ENCODE data around the gene ADGRA3. TPM values are rescaled to one million over a fixed set of nuclear protein-coding genes. Genes with fewer than 3 reads are reported as not detected.

The ADGRA3 gene
- total and polyA plus RNA-seq, 8 donors = 13.4 to 27.4 (median 17.6) TPM

DNA sequence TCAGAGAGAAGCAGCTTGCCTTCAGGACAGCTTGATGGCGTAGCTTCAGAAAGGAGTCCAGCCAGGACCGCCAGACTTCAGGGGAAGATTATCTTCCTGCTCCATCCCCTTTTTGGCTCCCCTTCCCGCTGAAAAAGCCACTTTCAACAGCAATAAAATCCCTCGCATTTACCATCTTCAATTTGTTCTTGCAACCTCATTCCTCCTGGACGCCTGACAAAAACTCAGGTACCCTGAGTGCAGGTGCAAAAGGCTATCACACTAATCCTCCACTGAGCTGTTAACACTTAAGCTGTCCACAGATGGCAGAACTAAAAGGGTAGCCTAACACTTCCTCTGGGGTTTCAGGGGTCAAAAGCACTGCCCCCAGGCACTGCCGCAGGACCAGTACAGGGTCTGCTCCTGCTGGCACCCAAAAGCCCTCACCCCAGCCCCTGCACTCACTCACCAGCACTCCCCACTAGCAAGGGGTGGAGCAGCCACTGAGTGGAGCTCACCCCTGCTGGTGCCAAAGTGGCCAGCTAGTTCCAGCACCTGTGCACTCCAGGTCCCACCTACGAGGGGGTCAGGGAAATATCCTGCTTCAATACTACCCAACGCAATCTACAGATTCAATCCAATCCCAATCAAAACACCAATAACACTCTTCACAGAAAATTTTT, 145.8 kb downstream of the ADGRA3 start:
- DNase-seq (no peak), FAIRE-seq (no peak), ATAC-seq (no peak)
- Histone ChIP-seq H3K9me3 (no peaks in the 10 kb centered on the region), H3K4me3 (no peak overlapping the region), H3K36me3 (no peaks in the 10 kb centered on the region), H3K4me1 (no peaks in the 10 kb centered on the region), H3K27ac (no peak overlapping the region), H3K27me3 (no peaks in the 10 kb centered on the region)
- intact Hi-C loops (cut with DNase I) = no loop called here
- TF ChIP-seq, protein P1, sequence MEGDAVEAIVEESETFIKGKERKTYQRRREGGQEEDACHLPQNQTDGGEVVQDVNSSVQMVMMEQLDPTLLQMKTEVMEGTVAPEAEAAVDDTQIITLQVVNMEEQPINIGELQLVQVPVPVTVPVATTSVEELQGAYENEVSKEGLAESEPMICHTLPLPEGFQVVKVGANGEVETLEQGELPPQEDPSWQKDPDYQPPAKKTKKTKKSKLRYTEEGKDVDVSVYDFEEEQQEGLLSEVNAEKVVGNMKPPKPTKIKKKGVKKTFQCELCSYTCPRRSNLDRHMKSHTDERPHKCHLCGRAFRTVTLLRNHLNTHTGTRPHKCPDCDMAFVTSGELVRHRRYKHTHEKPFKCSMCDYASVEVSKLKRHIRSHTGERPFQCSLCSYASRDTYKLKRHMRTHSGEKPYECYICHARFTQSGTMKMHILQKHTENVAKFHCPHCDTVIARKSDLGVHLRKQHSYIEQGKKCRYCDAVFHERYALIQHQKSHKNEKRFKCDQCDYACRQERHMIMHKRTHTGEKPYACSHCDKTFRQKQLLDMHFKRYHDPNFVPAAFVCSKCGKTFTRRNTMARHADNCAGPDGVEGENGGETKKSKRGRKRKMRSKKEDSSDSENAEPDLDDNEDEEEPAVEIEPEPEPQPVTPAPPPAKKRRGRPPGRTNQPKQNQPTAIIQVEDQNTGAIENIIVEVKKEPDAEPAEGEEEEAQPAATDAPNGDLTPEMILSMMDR (IDR thresholded peaks at IDR 0.05) = no peak
- 88 to 90% methylated on average over 8 of the region's 8 CpGs for WGBS, 2 donors

DNA sequence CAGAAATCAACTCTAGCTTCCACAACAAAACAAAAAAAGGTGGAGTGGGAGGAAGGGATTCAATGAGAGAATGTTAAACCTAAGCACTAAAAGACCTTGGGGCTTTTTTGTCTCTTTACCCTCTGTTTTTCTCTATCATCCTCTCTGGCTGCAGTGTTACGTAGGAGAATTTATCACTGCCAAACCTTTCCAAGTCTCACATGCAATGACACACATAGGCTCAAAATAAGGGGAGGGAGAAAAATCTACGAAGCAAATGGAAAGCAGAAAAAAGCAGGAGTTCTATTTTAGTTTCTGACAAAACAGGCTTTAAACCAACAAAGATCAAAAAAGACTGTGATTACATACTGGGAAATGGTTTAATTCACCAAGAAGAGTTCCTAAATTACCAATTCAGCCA, 152.1 kb downstream of the ADGRA3 start:
- FAIRE-seq (no peak), ATAC-seq (no peak), DNase-seq (no peak)
- TF ChIP-seq, protein P1 (IDR thresholded peaks at IDR 0.05) = no peak
- no peaks in the 10 kb centered on the region for H3K9me3 ChIP-seq
- H3K4me3 ChIP-seq = no peak overlapping the region
- H3K4me1 ChIP-seq = no peaks in the 10 kb centered on the region
- WGBS, 2 donors = 87 to 95% methylated on average over 2 of the region's 2 CpGs
- H3K27ac ChIP-seq = no peak overlapping the region
- H3K36me3 ChIP-seq = no peaks in the 10 kb centered on the region
- intact Hi-C loops (cut with DNase I) = no loop called here
- no peaks in the 10 kb centered on the region for H3K27me3 ChIP-seq

DNA sequence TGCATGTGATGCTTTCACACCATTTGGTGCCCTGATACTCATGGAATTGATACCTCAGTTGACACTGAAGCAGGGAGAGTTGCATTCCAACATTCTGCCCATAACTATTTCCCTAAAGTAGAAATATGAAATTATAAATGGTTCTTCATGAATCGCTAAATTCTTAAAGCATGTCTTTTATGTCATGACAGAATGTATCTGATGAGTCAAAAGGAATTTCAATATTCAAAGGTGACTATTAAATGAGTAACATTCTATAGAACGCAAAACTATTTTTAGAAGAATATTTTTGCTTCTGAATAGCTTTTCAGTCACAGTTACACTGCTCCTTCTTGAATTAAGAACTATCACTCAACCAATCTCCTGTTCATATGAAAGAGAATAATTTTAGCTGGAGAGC, 152.8 kb downstream of the ADGRA3 start:
- TF ChIP-seq, protein P1 (IDR thresholded peaks at IDR 0.05) = no peak
- no peak for ATAC-seq
- Histone ChIP-seq H3K27me3 (no peaks in the 10 kb centered on the region), H3K4me3 (no peak overlapping the region), H3K4me1 (no peaks in the 10 kb centered on the region), H3K27ac (no peak overlapping the region), H3K36me3 (no peaks in the 10 kb centered on the region), H3K9me3 (no peaks in the 10 kb centered on the region)
- intact Hi-C loops (cut with DNase I) = no loop called here
- no peak for FAIRE-seq
- WGBS, 2 donors = 46 to 93% methylated on average over 2 of the region's 2 CpGs
- DNase-seq = no peak

DNA sequence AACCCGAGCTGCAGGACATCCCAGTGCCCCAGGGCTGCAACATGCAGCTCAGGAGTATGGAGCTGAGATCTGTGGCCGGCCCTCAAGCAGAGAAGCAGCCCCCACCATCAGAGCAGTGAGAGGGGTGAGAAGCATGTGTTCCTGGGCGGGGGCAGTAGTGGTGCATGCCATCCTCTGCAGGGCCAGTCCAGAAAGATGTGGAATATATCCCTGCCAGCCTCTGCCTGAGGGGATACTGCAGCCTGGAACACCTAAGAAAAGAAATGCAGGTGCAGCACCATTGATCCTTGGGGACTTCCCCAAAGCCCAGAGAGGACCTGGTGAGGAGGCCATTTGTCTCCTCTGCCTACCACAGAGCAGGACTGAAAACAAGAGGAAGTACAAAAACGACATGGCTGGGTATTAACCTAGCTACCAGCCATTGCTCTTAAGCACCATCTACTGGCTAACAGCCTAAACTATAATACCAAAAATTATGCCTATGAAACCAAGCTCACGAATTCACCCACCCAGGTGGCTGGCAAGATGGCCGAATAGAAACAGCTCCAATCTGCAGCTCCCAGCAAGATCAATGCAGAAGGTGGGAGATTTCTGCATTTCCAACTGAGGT, 158.8 kb downstream of the ADGRA3 start:
- TF ChIP-seq, protein P1 (IDR thresholded peaks at IDR 0.05) = no peak
- FAIRE-seq = no peak
- Histone ChIP-seq H3K4me3 (no peak overlapping the region), H3K9me3 (no peaks in the 10 kb centered on the region), H3K27me3 (no peaks in the 10 kb centered on the region), H3K36me3 (no peaks in the 10 kb centered on the region), H3K27ac (no peak overlapping the region), H3K4me1 (no peaks in the 10 kb centered on the region)
- 65 to 75% methylated on average over 6 of the region's 6 CpGs for WGBS, 2 donors
- DNase-seq = no peak
- ATAC-seq = peak in 2 of 4 donors; percentile 44
- intact Hi-C loops (cut with DNase I) = no loop called here

DNA sequence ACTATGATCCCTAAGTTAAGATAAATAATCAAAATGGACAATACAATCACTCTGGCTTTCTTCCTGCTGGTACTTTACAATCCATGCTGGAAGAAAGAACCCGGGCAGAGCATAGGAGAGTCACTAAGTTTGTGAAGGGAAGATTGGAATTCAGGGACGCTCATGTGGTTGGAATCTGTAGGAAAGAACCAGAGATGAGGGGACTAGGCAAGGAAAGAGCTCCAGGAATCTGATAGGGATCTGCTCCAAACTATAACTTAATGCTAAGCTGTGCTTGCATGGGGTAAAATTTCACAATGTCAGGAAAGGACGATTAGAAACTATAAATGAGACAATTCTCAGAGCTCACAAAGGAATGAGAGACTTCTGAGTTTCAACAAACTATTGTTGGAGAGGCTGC, 167.5 kb downstream of the ADGRA3 start:
- WGBS, 2 donors = 52 to 75% methylated on average over 3 of the region's 3 CpGs
- Histone ChIP-seq H3K4me3 (no peak overlapping the region), H3K9me3 (no peaks in the 10 kb centered on the region), H3K36me3 (no peaks in the 10 kb centered on the region), H3K27ac (no peak overlapping the region), H3K27me3 (no peaks in the 10 kb centered on the region), H3K4me1 (no peaks in the 10 kb centered on the region)
- DNase-seq (no peak), FAIRE-seq (no peak), ATAC-seq (no peak)
- intact Hi-C loops (cut with DNase I) = no loop called here
- TF ChIP-seq, protein P1 (IDR thresholded peaks at IDR 0.05) = no peak

All from pancreas (tissue), 10 donors.